CD4-positive, alpha-beta T cell treated with Interferon alpha-2 for 1 hour (primary cell): ENCODE results near the gene PATJ.
"Not testable (repeated sequence)": the region's sequence is repeated elsewhere in the genome, so short reads cannot be mapped to it uniquely, and the experiment has no call there.

Experiments used
- DNase-seq, 2 donors: peaks; one replicate each; pipeline ENCODE4 v3.0.0-alpha.2; 2020 to 2022

PATJ gene

DNA sequence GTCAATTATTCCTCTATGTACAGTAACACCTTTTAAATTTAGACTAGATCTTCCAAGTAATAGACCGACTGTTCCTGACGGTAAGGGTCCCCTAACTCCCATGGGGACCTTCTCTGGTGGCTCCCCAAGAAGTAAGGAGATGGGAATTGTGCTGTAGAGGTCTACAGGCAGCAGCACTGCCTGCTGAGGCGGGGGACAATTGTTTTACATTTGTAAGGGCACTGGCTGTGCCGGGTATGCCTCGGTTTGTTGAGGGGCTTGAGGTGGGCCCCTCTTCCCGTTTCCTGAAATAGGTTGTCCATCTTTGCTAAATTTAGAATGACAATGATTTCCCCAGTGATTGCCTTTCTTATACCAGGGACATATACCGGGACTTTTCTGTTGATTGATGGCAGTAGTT lies 439.3 kb downstream of the PATJ start:
- no peak for DNase-seq

DNA sequence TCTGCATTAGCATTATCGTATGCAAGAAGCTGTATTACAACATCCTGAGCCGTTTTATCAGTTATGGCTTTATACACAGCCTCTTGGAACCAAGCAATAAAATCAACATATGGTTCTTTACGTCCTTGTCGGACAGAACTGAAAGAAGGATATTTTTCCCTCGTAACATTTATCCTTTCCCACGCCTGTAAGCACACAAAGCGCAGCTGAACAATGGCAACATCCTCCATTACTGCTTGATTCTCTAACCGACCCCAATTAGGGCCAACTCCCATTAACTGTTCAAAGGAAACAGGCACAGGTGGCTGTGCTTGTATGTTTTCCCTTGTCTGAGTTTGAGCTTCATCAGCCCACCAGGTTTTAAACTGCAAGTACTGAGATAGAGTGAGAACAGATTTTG lies 439.9 kb downstream of the PATJ start:
- DNase-seq = not testable (repeated sequence)

DNA sequence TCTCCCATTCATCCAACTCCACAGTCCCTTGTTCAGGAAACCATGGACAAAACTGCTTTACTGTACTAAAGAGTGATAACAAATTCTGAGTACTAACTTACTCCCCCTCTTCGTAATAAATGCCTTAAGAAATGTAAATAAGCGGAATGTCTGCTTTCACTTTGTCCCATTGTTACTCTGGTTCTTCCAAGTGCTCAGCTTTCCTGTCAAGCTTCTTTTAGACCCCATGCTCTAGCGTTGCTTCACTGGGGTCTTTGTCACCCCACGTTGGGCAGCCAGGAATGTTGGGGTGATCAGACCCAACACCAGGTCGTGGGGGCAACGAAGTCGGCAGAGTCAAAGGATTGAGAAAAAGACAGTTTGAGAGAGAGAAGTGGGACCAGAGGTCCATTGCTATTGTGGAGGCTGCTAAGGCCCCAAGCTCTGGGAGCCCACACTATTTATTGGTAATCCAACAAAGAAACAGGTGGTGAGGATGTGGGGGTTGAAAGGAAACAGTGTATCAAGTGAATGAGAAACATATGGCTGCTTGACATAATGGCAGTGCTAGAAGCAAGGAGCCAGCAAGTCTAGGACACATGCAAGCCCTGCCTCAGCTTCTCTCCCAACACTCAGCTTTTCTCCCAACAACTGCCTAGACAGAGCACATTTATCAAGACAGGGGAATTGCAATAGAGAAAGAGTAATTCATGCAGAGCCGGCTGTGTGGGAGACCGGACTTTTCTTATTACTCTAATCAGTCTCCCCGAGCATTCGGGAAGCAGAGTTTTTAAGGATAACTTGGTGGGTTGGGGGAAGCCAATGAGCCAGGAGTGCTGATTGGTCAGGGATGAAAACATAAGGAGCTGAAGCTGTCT lies 441.1 kb downstream of the PATJ start:
- not testable (repeated sequence) for DNase-seq

DNA sequence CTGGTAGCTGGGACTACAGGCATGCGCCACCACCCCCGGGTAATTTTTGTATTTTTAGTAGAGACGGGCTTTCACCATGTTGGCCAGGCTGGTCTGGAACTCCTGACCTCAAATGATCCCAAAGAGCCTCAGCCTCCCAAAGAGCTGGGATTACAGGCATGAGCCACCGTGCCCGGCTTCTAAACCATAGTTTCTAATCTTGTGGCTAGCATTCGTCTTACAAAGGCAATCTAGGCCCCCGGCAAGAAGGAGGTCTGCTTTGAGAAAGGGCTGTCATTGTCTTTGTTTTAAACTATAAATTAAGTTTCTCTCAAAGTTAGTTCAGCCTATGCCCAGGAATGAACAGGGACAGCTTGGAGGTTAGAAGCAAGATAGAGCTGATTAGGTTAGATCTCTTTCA lies 442.1 kb downstream of the PATJ start:
- DNase-seq = no peak

DNA sequence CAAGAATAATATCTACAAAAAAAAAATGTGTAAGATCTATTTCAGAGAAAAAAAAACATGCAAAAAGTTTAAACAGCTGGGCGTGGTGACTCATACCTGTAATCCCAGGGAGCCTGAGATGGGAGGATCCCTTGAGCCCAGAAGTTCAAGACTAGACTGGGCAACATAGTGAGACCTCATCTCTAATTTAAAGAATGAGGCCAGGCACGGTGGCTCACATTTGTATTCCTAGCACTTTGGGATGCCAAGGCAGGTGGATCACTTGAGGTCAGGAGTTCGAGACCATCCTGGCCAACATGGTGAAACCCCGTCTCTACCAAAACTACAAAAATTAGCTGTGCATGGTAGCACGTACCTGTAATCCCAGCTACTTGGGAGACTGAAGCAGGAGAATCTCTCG lies 443.0 kb downstream of the PATJ start:
- DNase-seq = not testable (repeated sequence)

DNA sequence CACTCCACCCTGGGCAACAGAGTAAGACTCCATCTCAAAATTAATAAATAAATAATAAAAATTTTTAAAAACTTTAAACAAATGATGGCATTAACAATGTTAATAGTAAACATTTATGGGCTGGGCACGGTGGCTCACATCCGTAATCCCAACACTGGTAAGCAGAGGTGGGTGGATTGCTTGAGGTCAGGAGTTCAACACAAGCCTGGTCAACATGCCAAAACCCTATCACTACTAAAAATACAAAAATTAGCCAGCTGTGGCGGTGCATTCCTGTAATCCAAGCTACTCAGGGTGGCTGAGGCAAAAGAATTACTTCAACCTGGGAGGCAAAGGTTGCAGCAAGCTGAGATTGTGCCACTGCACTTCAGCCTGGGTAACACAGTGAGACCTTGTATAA lies 443.4 kb downstream of the PATJ start:
- DNase-seq = no peak

DNA sequence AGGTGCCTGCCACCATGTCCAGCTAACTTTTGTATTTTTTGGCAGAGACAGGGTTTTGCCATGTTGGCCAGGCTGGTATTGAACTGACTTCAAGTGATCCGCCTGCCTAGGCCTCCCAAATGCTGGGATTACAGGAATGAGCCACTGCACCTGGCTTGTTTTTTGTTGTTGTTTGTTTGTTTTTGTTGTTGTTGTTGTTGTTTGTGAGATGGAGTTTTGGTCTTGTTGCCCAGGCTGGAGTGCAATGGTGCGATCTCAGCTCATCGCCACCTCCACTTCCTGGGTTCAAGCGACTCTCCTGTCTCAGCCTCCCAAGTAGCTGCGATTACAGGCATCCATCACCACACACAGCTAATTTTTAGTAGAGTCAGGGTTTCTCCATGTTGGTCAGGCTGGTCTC lies 445.3 kb downstream of the PATJ start:
- no peak for DNase-seq

DNA sequence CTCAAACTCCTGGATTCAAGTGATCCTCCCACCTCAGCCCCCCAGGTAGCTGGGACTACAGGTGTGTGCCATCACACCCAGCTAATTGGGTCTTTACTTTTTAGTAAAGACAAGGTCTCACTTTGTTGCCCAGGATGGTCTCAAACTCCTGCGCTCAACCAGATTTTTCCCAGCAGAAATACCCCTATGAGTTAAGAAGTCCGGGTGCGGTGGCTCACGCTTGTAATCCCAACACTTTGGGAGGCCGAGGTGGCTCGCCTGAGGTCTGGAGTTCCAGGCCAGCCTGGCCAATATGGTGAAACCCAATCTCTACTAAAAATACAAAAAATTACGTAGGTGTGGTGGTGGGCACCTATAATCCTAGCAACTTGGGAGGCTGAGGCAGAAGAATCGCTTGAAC lies 445.8 kb downstream of the PATJ start:
- DNase-seq = no peak

DNA sequence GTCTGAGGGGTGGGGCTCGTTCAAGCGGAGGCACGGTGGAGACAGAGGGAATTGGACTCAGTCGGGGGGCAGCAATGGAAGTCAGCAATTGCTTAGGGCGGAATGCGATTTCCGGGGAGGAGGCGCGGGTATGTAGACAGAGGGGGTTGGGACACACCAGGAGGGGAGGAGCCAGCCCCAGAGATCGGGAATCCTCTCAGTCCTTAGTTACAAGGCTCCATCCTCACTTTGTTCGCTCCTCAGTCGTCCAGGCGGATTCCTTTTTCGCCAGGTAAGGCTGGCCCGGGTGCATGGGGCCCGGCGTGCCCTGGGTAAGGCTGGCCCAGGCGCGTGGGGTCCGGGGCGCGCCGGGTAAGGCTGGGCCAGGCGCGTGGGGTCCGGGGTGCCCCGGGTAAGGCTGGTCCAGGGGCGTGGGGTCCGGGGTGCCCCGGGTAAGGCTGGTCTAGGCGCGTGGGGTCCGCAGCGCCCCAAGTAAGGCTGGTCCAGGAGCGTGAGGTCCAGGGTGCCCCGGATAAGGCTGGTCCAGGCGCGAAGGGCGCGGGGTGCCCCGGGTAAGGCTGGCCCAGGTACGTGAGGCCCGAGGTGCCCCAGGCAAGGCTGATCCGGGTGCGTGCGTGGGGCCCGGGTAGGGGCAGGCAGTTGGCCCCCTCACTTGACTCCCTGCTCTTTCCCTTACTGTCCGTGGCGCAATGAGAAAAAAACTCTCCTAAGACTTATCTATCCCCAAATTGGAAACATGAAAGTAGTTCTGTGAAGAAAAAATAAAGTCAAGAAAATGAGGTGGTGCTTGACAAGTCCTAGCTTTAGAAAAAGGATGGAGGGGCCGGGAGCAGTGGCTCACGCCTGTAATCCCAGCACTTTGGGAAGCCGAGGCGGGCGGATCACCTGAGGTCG lies 452.6 kb downstream of the PATJ start, which contains the start of gene L1TD1:
TSS of gene L1TD1 (plus strand) at position 199 of the 894 bp plus-strand sequence. CDS start 11,780 bp downstream, outside the sequence.
- no peak for DNase-seq

DNA sequence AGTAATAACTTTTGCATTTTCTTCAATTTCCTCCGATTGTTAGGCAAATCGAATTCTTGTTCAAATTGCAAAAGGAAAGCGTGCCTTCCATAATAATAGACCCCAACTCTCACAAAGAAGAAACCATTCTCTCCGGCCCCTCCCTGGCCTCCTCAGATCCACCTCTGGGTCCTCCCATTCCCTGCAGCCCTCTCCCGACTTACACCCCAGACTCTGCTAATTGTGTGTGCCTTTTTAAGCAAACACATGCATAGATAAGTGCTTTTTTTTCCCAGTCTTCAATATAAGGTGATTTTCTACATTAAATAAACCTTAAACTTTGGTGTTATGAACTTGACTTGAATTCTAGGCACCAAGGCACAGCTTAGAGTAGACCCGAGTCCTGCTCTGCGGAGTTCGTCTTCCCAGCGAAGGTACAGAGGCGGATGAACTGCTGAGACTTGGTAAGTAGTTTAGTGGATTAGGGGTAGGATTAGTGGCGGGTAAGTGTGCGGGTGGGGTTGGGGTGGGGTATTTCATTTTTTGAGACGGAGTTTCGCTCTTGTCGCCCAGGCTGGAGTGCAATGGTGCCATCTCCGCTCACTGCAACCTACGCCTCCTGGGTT lies 453.9 kb downstream of the PATJ start:
- DNase-seq = no peak

DNA sequence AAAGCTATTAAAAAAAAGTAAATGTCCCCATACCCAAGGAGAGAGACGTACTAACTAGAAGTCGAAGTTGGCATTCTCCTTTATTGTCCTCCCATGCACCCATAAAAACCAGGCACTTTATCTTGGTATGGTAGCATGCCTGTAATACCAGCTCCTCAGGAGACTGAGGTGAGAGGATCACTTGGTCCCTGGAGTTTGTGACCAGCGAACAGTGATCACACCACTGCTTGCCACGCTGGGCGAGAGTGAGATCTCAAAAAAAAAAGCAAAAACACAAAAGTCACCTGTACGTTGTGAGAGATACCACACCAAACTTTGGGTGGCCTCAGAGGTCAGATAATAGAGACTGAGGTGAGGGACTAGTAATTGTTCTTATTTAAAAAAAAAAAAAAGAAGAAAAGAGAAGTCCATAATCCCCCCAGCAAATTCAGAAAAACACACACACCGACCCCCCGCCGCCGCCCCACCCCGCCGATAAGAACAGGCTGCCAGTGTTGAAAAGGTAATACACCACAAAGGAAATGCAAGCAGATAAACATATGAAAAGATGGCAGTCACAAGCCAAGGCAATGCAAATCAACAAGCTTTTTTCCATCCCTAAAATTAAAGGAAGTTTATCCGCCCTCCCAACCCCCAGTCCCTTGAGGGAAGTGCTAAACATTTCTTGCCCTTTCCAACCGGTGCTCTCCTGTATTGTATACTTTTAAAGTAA lies 455.9 kb downstream of the PATJ start:
- DNase-seq = no peak

DNA sequence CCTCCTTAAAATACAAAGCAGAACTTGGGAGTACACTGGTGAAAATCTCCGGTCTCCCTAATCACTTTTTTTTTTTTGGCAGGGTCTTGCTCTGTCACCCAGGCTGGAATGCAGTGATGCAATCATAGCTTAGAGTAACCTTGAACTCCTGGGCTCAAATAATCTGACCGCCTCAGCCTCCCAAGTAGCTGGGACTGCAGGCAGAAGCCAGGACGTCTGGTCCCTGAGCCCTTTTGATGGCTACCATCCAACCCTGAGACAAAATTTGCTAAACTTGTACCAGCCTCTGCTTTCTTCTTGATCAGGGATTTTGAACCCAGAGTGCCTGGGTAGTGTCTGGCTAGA lies 456.5 kb downstream of the PATJ start:
- no peak for DNase-seq

DNA sequence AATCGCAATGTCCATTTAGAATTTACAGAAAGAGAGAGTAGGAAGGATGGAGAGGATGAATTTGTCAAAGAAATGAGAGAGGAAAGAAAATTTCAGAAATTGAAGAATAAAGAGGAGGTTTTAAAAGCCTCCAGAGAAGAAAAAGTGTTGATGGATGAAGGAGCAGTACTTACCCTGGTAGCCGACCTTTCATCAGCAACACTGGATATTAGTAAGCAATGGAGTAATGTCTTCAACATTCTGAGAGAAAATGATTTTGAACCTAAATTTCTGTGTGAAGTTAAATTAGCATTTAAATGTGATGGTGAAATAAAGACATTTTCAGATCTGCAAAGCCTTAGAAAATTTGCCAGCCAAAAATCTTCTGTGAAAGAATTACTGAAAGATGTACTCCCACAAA lies 464.9 kb downstream of the PATJ start:
- DNase-seq = no peak

DNA sequence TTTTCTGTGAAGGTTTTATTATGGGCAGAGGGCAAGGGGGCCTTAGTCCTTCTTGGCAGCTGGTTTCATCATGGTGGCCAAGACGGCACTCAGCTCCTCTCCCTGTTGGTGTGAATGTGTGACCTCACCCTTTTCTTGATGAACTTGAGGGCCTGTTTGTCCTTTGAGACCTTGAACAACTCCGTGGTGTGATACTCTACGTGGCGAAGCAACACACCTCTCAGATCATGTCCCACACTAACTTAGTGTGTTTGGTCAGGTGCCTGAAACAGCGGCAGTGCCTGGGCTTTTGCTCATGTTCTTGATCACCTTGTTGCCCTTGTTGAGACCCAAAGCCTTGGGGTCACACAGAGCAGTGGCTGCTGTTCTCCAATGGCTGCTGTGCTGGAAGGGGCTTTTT lies 465.8 kb downstream of the PATJ start:
- DNase-seq = no peak

DNA sequence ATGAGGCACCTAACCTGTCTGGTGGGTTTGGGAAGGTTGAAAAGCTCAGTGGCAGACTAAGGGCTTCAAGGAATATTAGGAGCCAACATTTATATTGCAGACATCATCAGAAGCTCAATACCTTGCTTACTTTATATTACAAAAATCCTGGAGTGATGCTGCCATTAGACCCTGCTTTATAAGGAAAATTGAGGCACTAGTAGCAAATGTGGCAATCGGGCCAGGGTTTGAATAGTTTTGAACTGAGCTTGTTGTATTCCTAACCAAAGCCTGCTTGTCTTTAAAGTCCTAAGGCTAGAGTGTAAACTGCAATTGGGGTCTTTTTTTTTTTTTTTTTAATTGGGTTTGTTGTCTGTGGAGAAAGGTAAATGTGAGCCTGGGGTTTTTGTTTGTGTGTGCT lies 466.7 kb downstream of the PATJ start:
- DNase-seq = no peak

DNA sequence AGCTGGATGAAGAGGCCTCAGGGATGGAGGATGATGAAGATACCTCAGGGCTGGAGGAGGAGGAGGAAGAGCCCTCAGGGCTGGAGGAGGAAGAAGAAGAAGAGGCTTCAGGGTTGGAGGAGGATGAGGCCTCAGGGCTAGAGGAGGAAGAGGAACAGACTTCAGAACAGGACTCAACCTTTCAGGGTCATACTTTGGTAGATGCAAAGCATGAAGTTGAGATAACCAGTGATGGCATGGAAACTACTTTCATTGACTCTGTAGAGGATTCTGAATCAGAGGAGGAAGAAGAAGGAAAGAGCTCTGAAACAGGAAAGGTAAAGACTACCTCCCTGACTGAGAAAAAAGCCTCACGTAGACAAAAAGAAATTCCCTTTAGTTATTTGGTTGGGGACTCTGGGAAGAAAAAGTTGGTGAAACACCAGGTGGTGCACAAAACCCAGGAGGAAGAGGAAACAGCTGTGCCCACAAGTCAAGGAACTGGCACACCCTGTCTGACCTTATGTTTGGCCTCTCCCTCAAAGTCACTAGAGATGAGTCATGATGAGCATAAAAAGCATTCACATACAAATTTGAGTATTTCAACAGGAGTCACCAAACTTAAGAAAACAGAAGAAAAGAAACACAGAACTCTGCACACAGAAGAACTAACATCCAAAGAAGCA lies 467.8 kb downstream of the PATJ start:
- DNase-seq = no peak

DNA sequence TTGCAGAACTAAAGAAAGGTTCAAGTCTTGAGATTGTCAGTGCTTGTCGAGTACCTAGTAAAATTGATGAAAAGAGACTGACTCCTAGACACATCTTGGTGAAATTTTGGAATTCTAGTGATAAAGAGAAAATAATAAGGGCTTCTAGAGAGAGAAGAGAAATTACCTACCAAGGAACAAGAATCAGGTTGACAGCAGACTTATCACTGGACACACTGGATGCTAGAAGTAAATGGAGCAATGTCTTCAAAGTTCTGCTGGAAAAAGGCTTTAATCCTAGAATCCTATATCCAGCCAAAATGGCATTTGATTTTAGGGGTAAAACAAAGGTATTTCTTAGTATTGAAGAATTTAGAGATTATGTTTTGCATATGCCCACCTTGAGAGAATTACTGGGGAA lies 468.7 kb downstream of the PATJ start:
- DNase-seq = no peak

DNA sequence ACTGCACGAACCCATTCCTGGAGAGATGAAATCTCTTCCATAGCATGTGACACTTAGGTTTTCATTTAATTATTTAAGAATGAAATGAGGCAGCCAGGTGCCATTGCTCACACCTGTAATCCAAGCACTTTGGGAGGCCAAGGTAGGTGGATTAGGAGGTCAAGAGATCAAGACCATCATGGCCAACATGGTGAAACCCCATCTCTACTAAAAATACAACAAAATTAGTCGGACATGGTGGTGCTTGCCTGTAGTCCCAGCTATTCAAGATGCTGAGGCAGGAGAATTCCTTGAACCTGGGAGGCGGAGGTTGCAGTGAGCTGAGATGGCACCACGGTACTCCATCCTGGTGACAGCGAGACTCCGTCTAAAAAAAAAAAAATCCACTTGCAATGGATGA lies 470.1 kb downstream of the PATJ start:
- no peak for DNase-seq

DNA sequence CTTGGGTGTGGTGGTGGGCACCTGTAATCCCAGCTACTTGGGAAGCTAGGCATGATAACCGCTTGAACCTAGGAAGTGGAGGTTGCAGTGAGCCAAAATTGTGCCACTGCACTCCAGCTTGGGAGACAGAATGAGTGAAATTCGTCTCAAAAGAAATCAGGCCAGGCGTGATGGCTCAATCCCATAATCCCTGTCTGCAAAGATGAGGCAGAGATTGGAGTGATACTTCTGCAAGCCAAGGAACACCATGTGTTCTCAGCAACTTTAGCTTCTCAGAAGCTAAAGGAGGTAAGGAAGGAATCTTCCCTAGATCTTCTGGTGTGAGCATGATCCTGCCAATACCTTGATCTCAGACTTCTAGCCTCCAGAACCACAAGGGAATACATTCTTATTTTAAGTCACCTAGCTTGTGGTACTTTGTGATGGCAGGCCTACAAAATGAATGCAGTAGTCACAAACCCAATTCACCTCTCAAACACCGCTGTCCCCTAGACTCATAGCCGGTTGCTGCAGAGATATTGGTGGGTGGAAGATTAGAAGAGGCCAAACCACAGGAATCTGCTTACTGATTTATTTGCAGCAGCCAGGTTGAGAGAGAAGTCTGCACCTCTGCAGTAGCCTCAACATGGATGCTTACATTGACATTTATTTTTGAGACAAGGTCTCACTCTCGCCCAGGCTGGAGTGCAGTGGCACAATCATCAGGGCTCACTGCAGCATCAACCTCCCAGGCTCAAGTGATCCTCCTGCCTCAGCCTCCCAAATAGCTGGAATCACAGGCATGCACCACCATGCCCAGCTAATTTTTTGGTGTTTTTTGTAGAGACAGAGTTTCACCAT lies 471.0 kb downstream of the PATJ start:
- no peak for DNase-seq

DNA sequence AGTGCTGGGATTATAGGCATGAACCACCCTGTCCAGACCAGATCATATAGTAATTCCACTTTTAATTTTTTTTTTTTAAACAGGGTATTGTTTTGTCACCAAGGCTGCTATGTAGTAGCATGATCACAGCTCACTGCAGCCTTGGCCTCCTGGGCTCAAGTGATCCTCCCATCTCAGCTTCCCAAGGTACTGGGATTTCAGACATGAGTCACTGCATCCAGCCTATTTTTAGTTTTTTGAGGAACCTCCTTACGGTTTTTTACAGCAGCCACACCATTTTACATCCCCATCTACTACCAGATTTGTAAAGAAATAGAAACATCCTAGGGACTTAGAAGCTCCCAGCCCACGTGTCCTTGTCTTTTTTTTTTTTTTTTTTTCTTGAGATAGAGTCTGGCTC lies 476.3 kb downstream of the PATJ start:
- DNase-seq = no peak

DNA sequence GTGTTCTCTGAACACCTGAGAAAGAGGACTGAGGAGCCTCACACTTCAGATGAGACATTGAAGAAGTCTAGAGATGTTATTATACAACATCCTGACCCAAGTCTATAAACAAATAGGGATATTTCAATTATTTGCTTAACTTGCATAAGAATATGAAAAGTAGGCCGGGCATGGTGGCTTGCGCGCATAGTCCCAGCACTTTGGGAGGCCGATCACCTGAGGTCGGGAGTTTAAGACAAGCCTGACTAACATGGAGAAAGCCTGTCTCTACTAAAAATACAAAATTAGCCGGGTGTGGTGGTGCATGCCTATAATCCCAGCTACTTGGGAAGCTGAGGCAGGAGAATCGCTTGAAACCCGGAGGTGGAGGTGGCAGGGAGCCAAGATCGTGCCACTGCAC lies 478.2 kb downstream of the PATJ start:
- not testable (repeated sequence) for DNase-seq
